Measurements from ENCODE around the gene BCKDHB. TPM values are rescaled to one million over a fixed set of nuclear protein-coding genes. Genes with fewer than 3 reads are reported as not detected.

BCKDHB gene
- polyA plus RNA-seq, 2 of the 4 experiments (the other 2 are of a cell fraction): 7.7 to 15.0 TPM

DNA sequence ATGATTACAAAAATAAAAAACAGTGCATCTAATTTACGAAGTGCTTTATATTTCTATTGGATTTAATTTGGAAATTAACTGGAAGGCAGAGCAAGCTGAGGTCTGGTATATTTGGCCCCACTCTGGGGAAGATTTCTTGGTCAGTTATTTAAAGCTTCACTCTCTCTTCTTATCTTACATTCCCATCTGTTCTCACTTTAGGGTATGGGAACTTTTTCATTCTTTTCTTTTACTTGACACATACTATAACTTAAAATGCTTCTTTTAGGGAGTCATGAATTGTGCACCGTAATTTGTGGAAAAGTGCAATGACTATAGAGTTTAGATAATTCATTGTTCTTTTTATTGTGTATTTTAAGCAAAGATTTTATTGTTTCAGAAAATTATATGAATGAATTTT, 170.4 kb downstream of the BCKDHB start:
- H3K4me2 ChIP-seq: no peak overlapping the region

DNA sequence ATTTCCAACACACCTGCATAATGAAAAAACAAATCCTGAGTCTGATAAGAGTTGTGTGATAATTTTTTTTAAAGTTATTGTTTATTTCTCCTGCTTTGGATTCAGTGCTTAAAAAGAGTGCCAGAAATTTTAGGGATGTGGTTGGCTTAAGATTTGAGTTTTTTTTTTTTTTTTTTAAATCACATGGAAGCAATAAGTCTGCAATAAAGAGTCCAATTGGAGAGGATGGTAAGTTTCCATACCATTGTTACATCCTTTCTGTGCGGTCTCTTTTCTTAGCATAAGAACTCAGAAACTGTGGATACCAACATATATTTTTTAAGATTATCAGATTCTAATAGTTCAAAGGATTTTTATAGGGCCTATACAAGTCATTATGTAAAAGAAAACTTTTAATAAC, 171.0 kb downstream of the BCKDHB start:
- Histone ChIP-seq H3K4me3 (no peak overlapping the region), H3K27ac (no peak overlapping the region), H3K4me1 (no peaks in the 10 kb centered on the region), H3K4me2 (no peak overlapping the region), H3K9me3 (no peaks in the 10 kb centered on the region)
- ChIA-PET CTCF (no interaction called here), POLR2A (no interaction called here)
- 100% methylated on average over 1 of the region's 1 CpG for WGBS (ENCODE audit: missing lambda C conversion rate)
- FAIRE-seq (no peak), DNase-seq (ENCODE audit: low read depth in 1 of 2, low spot score in 1 of 2) (no peak), ATAC-seq (no peak)
- TF ChIP-seq SREBF2 (IDR thresholded peaks at IDR 0.05) (no peak), SMC3 (IDR thresholded peaks at IDR 0.05) (no peak), BCL3 (IDR thresholded peaks at IDR 0.05) (no peak), POLR2A (IDR thresholded peaks at IDR 0.05; ENCODE audit: low read length) (no peak), MYC (IDR thresholded peaks at IDR 0.05; ENCODE audit: borderline replicate concordance, low read length) (no peak), TFCP2L1 (CRISPR knock-in tag; IDR thresholded peaks at IDR 0.05) (no peak), HOXB5 (CRISPR knock-in tag; IDR thresholded peaks at IDR 0.05) (no peak), MAFK (IDR thresholded peaks at IDR 0.05; ENCODE audit: partially characterized antibody) (no peak), BHLHE40 (IDR thresholded peaks at IDR 0.05; ENCODE audit: low read depth, low read length) (no peak), MAZ (IDR thresholded peaks at IDR 0.05; ENCODE audit: borderline replicate concordance, low read depth, low read length) (no peak), CHD4 (IDR thresholded peaks at IDR 0.05; ENCODE audit: borderline replicate concordance) (no peak), NPAS2 (CRISPR knock-in tag; IDR thresholded peaks at IDR 0.05; ENCODE audit: borderline replicate concordance) (no peak), RCOR1 (IDR thresholded peaks at IDR 0.05; ENCODE audit: low read depth, low read length) (no peak), FOXS1 (CRISPR knock-in tag; IDR thresholded peaks at IDR 0.05) (no peak), CHD2 (IDR thresholded peaks at IDR 0.05; ENCODE audit: low read length, partially characterized antibody) (no peak), EHF (CRISPR knock-in tag; IDR thresholded peaks at IDR 0.05) (no peak), HOXA7 (CRISPR knock-in tag; IDR thresholded peaks at IDR 0.05) (no peak), NFE2L2 (conservative IDR thresholded peaks at IDR 0.05; ENCODE audit: low read length) (no peak)

More for the DNA sequence above, 170.4 kb downstream of the BCKDHB start:
- 79% methylated on average over 2 of the region's 2 CpGs for WGBS (ENCODE audit: missing lambda C conversion rate)
- ChIA-PET POLR2A (no interaction called here), CTCF (no interaction called here)
- Histone ChIP-seq H3K27ac (no peak overlapping the region), H3K9me3 (no peaks in the 10 kb centered on the region), H3K4me1 (no peaks in the 10 kb centered on the region), H3K4me3 (no peak overlapping the region)
- FAIRE-seq: no peak
- no peak for ATAC-seq
- TF ChIP-seq GATA3 (IDR thresholded peaks at IDR 0.05; ENCODE audit: borderline replicate concordance) (no peak), KDM1A (IDR thresholded peaks at IDR 0.05; ENCODE audit: low read depth) (no peak)
- TF ChIP-seq, protein P1, sequence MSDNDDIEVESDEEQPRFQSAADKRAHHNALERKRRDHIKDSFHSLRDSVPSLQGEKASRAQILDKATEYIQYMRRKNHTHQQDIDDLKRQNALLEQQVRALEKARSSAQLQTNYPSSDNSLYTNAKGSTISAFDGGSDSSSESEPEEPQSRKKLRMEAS (IDR thresholded peaks at IDR 0.05): no peak
- DNase-seq (ENCODE audit: low read depth in 1 of 2, low spot score in 1 of 2): no peak

GRCh38 chr6:80280262-80281010, 174.0 kb downstream of the BCKDHB start:
- WGBS (ENCODE audit: missing lambda C conversion rate): 57% methylated on average over 2 of the region's 2 CpGs
- no peak for DNase-seq (ENCODE audit: low read depth in 1 of 2, low spot score in 1 of 2)
- H3K4me2 ChIP-seq: no peak overlapping the region
- H3K4me3 ChIP-seq: no peak overlapping the region
- no peak for FAIRE-seq
- POLR2A ChIA-PET: no interaction called here
- H3K4me1 ChIP-seq: no peaks in the 10 kb centered on the region
- no peak for ATAC-seq
- CTCF ChIA-PET: no interaction called here
- H3K9me3 ChIP-seq: no peaks in the 10 kb centered on the region
- TF ChIP-seq HOXB5 (CRISPR knock-in tag; IDR thresholded peaks at IDR 0.05) (no peak), JUN (IDR thresholded peaks at IDR 0.05) (no peak), HDAC2 (IDR thresholded peaks at IDR 0.05) (no peak), REST (IDR thresholded peaks at IDR 0.05) (no peak), EHMT2 (IDR thresholded peaks at IDR 0.05; ENCODE audit: low read depth) (no peak), HOXA7 (CRISPR knock-in tag; IDR thresholded peaks at IDR 0.05) (no peak)
- TF ChIP-seq, protein P2, sequence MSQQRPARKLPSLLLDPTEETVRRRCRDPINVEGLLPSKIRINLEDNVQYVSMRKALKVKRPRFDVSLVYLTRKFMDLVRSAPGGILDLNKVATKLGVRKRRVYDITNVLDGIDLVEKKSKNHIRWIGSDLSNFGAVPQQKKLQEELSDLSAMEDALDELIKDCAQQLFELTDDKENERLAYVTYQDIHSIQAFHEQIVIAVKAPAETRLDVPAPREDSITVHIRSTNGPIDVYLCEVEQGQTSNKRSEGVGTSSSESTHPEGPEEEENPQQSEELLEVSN (IDR thresholded peaks at IDR 0.05; ENCODE audit: borderline replicate concordance, low read depth): no peak
- H3K27ac ChIP-seq: no peak overlapping the region

All from A549 (cell line).